Neutrophil (primary cell): ENCODE data around the gene SLC6A2.

Experiments
- H3K27ac ChIP-seq: fragments of 200-600 bp; sonication (generic); 2 replicates; pipeline ENCODE4 v1.5.1; 2016; ENCODE audit warnings: mild to moderate bottlenecking, moderate library complexity
- H3K27me3 ChIP-seq: fragments of 200-600 bp; sonication (generic); 2 replicates; pipeline ENCODE4 v1.6.0; 2016; ENCODE audit warnings: mild to moderate bottlenecking
- H3K36me3 ChIP-seq: fragments of 200-600 bp; sonication (generic); 2 replicates; pipeline ENCODE4 v1.5.1; 2017
- H3K4me1 ChIP-seq, 2 experiments: fragments of 200-600 bp in 1 of 2; sonication (generic) in 1 of 2; 1 replicate in 1 of 2; 2 replicates in 1 of 2; pipeline versions ENCODE4 v1.5.1 to v1.6.1; 2013 to 2016; ENCODE audit warnings: low read depth in 1 of 2, low read length in 1 of 2, mild to moderate bottlenecking in 1 of 2, moderate library complexity in 1 of 2; ENCODE audit not compliant: control insufficient read depth in 1 of 2, insufficient read depth in 1 of 2
- H3K4me3 ChIP-seq, 2 experiments: fragments of 200-600 bp in 1 of 2; sonication (generic) in 1 of 2; 1 replicate in 1 of 2; 2 replicates in 1 of 2; pipeline ENCODE4 v1.5.1; 2013 to 2016; ENCODE audit warnings: low read depth in 1 of 2, low read length in 1 of 2, mild to moderate bottlenecking in 1 of 2, moderate library complexity in 1 of 2
- H3K9me3 ChIP-seq: fragments of 200-600 bp; sonication (generic); 2 replicates; pipeline ENCODE4 v1.5.1; 2016
- CTCF ChIP-seq: fragments of 200-600 bp; sonication (generic); IDR thresholded peaks from 2 replicates; pipeline ENCODE4 v1.5.1; 2016; ENCODE audit warnings: antibody characterized with exemption

SLC6A2 gene

GRCh38 chr16:55666012-55666411 is 10.2 kb downstream of the SLC6A2 start:
- peaks cover 10% of the 10 kb centered on the region for H3K27me3 ChIP-seq
- H3K9me3 ChIP-seq, result no peaks in the 10 kb centered on the region
- no peaks in the 10 kb centered on the region for H3K4me1 ChIP-seq
- TF ChIP-seq CTCF, result no peak
- no peak overlapping the region for H3K4me3 ChIP-seq
- no peaks in the 10 kb centered on the region for H3K36me3 ChIP-seq
- no peak overlapping the region for H3K27ac ChIP-seq

DNA sequence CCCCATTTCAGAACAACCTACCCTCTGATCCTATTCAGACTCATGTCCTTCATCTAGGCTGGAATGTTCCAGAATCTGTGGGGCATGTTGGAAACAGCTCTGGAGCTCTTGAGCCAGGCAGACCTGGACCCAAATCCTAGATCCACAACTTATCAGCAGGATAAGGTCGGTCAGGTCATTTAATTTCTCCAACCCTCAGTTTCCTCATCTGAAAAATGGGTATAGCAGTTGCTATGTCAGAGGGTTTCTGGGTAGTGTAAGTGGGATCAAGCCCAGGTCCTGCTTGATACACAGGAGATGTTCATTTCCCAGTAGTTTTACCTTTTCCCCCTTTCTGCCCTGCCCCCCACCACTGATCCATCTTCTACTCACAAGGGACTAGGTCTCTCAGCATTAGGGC is 12.0 kb downstream of the SLC6A2 start:
- Histone ChIP-seq H3K27ac (no peak overlapping the region), H3K4me1 (no peaks in the 10 kb centered on the region), H3K27me3 (no peaks in the 10 kb centered on the region), H3K4me3 (no peak overlapping the region), H3K36me3 (no peaks in the 10 kb centered on the region), H3K9me3 (no peaks in the 10 kb centered on the region)
- no peak for TF ChIP-seq CTCF

- no peaks in the 10 kb centered on the region for H3K27me3 ChIP-seq
- no peaks in the 10 kb centered on the region for H3K4me1 ChIP-seq
- no peaks in the 10 kb centered on the region for H3K9me3 ChIP-seq
- TF ChIP-seq CTCF, result no peak
- H3K27ac ChIP-seq, result no peak overlapping the region
- H3K36me3 ChIP-seq, result no peaks in the 10 kb centered on the region
- H3K4me3 ChIP-seq, result no peak overlapping the region
These were observed 12.8 kb downstream of the SLC6A2 start for GRCh38 chr16:55668340-55669281.

GRCh38 chr16:55671206-55671973 is 15.6 kb downstream of the SLC6A2 start:
- H3K9me3 ChIP-seq, result no peaks in the 10 kb centered on the region
- no peak for TF ChIP-seq CTCF
- H3K27ac ChIP-seq, result no peak overlapping the region
- H3K36me3 ChIP-seq, result no peaks in the 10 kb centered on the region
- H3K4me1 ChIP-seq, result no peaks in the 10 kb centered on the region
- H3K4me3 ChIP-seq, result no peak overlapping the region
- H3K27me3 ChIP-seq, result no peaks in the 10 kb centered on the region

GRCh38 chr16:55671974-55672280 is 16.1 kb downstream of the SLC6A2 start:
- no peaks in the 10 kb centered on the region for H3K36me3 ChIP-seq
- no peaks in the 10 kb centered on the region for H3K27me3 ChIP-seq
- no peak overlapping the region for H3K27ac ChIP-seq
- H3K4me3 ChIP-seq, result no peak overlapping the region
- no peak for TF ChIP-seq CTCF
- H3K4me1 ChIP-seq, result no peaks in the 10 kb centered on the region
- H3K9me3 ChIP-seq, result no peaks in the 10 kb centered on the region
